HepG2 (cell line): ENCODE measurements around the gene EP300.

Source experiments
- FOXP1 ChIP-seq, 2 experiments: fragments of 450-650 bp in 1 of 2; IDR thresholded peaks; 2 replicates each; pipeline ENCODE4 v1.6.1; 2017 to 2018; ENCODE audit warnings: antibody characterized with exemption in 1 of 2
- JUNB ChIP-seq: sonication (generic); formaldehyde crosslinking; IDR thresholded peaks from 2 replicates; pipeline ENCODE4 v1.8.0; 2022; ENCODE audit warnings: missing genetic modification reagents, mild to moderate bottlenecking, borderline replicate concordance
- KAT8 ChIP-seq: IDR thresholded peaks from 2 replicates; pipeline ENCODE4 v1.6.1; 2016; ENCODE audit warnings: missing genetic modification reagents, missing compliant biosample characterization
- MTA1 ChIP-seq: sonication (generic); formaldehyde crosslinking; IDR thresholded peaks from 2 replicates; pipeline ENCODE4 v1.4.0; 2020; ENCODE audit warnings: missing genetic modification reagents, mild to moderate bottlenecking, borderline replicate concordance
- POLR2A ChIP-seq, 2 experiments: IDR thresholded peaks; 2 replicates each; pipeline ENCODE4 v1.6.1; 2011; ENCODE audit warnings: low read depth in 2 of 2, low read length in 2 of 2, mild to moderate bottlenecking in 1 of 2, moderate library complexity in 1 of 2; ENCODE audit not compliant: insufficient read depth in 1 of 2
- POLR2AphosphoS2 ChIP-seq: IDR thresholded peaks from 2 replicates; pipeline ENCODE4 v1.6.1; 2011; ENCODE audit warnings: low read depth, low read length, improper control_type of control experiment
- ZNF549 ChIP-seq: sonication (generic); formaldehyde crosslinking; IDR thresholded peaks from 2 replicates; pipeline ENCODE4 v1.5.0; 2020; ENCODE audit warnings: missing genetic modification reagents
- TF ChIP-seq, protein P1 (sequence below): sonication (generic); formaldehyde crosslinking; IDR thresholded peaks from 2 replicates; pipeline ENCODE4 v1.5.0; 2020; ENCODE audit warnings: mild to moderate bottlenecking, missing genetic modification reagents, moderate library complexity

DNA sequence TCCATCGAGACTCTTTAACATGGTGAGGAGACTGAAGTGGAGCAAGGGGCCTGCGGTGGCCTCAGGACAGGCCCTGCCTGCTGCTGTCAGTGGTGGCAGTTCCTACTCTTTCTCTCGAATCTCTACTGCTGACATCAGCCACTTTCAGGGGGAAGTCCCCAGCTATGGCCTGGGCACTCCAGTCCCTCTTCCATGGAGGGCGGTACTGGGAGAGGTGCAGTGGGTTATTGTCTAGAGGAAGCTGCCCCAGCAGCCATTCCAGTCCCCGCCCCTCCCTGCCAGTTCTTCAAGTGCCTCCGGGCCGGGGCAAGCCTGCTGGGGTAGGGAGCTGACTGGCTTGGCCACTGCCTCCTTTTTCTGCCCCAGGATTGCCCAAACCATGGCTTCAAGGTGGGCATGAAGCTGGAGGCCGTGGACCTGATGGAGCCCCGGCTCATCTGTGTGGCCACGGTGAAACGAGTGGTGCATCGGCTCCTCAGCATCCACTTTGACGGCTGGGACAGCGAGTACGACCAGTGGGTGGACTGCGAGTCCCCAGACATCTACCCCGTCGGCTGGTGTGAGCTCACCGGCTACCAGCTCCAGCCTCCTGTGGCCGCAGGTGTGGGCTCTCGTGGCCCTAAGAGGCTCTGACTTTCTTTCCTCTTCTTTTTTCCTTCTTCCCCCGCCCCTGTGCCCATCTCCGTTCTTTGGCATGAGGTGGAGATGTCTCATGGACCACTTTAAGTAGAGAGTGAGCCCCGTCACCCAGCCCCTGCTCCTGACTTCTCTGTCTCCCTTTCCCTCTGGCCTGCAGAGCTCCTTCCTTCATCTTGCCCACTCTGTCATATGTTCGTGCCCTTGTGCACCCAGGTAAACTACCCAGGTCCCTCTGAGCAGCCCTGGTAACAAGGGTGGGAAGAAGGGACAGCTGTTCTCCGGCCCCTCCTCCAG, 134.6 kb downstream of the EP300 start:
- TF ChIP-seq POLR2A (IDR thresholded peaks at IDR 0.05; ENCODE audit: insufficient read depth in 1 of 2, low read depth in 2 of 2, low read length in 2 of 2) (no peak), FOXP1 (IDR thresholded peaks at IDR 0.05) (no peak), FOXP1 (CRISPR knock-in tag; IDR thresholded peaks at IDR 0.05) (no peak), JUNB (no peak), POLR2AphosphoS2 (no peak), KAT8 (CRISPR knock-in tag) (no peak), ZNF549 (no peak), MTA1 (CRISPR knock-in tag) (no peak)
- TF ChIP-seq, protein P1, sequence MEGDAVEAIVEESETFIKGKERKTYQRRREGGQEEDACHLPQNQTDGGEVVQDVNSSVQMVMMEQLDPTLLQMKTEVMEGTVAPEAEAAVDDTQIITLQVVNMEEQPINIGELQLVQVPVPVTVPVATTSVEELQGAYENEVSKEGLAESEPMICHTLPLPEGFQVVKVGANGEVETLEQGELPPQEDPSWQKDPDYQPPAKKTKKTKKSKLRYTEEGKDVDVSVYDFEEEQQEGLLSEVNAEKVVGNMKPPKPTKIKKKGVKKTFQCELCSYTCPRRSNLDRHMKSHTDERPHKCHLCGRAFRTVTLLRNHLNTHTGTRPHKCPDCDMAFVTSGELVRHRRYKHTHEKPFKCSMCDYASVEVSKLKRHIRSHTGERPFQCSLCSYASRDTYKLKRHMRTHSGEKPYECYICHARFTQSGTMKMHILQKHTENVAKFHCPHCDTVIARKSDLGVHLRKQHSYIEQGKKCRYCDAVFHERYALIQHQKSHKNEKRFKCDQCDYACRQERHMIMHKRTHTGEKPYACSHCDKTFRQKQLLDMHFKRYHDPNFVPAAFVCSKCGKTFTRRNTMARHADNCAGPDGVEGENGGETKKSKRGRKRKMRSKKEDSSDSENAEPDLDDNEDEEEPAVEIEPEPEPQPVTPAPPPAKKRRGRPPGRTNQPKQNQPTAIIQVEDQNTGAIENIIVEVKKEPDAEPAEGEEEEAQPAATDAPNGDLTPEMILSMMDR (CRISPR knock-in tag), result no peak
